K562 (cell line): ENCODE results near the gene PYGB. TPM values are rescaled to one million over a fixed set of nuclear protein-coding genes. Genes with fewer than 3 reads are reported as not detected.

ENCODE experiments used
- CREB5 ChIP-seq: fragments of 250-450 bp; sonication (Bioruptor Pico); IDR thresholded peaks from 2 replicates; pipeline ENCODE4 v1.5.0; 2020; ENCODE audit warnings: mild to moderate bottlenecking
- CTBP1 ChIP-seq: fragments of 450-650 bp; IDR thresholded peaks from 2 replicates; pipeline ENCODE4 v1.6.1; 2016; ENCODE audit warnings: borderline replicate concordance
- EHMT2 ChIP-seq: fragments of 450-650 bp; IDR thresholded peaks from 2 replicates; pipeline ENCODE4 v1.6.1; 2018; ENCODE audit warnings: antibody characterized with exemption
- polyA plus RNA-seq, 8 experiments: library from polyadenylated mRNA; depleted of rRNA in 4 of 8; stranded (reverse) in 5 of 8; unstranded in 3 of 8; fragments of >200 nt; fragmentation: Nextera tagmentation in 2 of 8; fragmentation: Illumina TruSeq in 1 of 8; extraction: Ambion mirVana in 2 of 8; extraction: Trizol in 1 of 8; gene quantifications; 2 replicates each; pipeline versions ENCODE4 v1.2.1 to v1.2.3, GENCODE V29; 2011 to 2014; ENCODE audit warnings: inconsistent platforms in 1 of 8, missing spikeins in 1 of 8
- total RNA-seq, 7 experiments: library from RNA; depleted of rRNA in 6 of 7; stranded (reverse); fragments of >200 nt in 6 of 7; fragmentation: Illumina TruSeq in 2 of 7; extraction: Trizol in 2 of 7; gene quantifications; 2 replicates each; pipeline versions ENCODE4 v1.2.1 to v1.2.3, GENCODE V29; 2011 to 2021; ENCODE audit warnings: low replicate concordance in 1 of 7
- TF ChIP-seq, protein P1 (sequence below): fragments of 150-350 bp; IDR thresholded peaks from 2 replicates; pipeline ENCODE4 v1.6.1; 2014; ENCODE audit warnings: low read depth, mild to moderate bottlenecking, low read length, borderline replicate concordance

PYGB gene
- total and polyA plus RNA-seq, 9 of the 15 experiments (the other 6 are each of a cell fraction or from before 2014, with no cell fraction given), result 0.34 to 18.0 (median 9.8) TPM

- TF ChIP-seq, protein P1, sequence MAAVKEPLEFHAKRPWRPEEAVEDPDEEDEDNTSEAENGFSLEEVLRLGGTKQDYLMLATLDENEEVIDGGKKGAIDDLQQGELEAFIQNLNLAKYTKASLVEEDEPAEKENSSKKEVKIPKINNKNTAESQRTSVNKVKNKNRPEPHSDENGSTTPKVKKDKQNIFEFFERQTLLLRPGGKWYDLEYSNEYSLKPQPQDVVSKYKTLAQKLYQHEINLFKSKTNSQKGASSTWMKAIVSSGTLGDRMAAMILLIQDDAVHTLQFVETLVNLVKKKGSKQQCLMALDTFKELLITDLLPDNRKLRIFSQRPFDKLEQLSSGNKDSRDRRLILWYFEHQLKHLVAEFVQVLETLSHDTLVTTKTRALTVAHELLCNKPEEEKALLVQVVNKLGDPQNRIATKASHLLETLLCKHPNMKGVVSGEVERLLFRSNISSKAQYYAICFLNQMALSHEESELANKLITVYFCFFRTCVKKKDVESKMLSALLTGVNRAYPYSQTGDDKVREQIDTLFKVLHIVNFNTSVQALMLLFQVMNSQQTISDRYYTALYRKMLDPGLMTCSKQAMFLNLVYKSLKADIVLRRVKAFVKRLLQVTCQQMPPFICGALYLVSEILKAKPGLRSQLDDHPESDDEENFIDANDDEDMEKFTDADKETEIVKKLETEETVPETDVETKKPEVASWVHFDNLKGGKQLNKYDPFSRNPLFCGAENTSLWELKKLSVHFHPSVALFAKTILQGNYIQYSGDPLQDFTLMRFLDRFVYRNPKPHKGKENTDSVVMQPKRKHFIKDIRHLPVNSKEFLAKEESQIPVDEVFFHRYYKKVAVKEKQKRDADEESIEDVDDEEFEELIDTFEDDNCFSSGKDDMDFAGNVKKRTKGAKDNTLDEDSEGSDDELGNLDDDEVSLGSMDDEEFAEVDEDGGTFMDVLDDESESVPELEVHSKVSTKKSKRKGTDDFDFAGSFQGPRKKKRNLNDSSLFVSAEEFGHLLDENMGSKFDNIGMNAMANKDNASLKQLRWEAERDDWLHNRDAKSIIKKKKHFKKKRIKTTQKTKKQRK, result no peak
- TF ChIP-seq EHMT2 (no peak), CREB5 (no peak), CTBP1 (no peak)
These were observed 14.7 kb upstream of the PYGB start (continued) for GRCh38 chr20:25233016-25233772.
